ENCODE results near the gene APEX2.

APEX2 gene

GRCh38 chrX:55028040-55028439, 27.9 kb downstream of the APEX2 start:
- Histone ChIP-seq H3K27me3 (ENCODE audit: insufficient read depth, poor library complexity, severe bottlenecking) (no peaks in the 10 kb centered on the region), H3K36me3 (ENCODE audit: low read depth) (no peaks in the 10 kb centered on the region), H3K9me3 (ENCODE audit: severe bottlenecking) (no peaks in the 10 kb centered on the region), H3K4me1 (ENCODE audit: insufficient read depth, poor library complexity, severe bottlenecking) (no peaks in the 10 kb centered on the region), H3K27ac (ENCODE audit: poor library complexity, severe bottlenecking) (no peak overlapping the region), H3K4me3 (ENCODE audit: severe bottlenecking) (no peak overlapping the region)
- no peak for TF ChIP-seq CTCF (IDR thresholded peaks at IDR 0.05; ENCODE audit: poor library complexity, severe bottlenecking)
- DNase-seq (ENCODE audit: low spot score), result no peak
- ATAC-seq (ENCODE audit: low read depth), result no peak

- Histone ChIP-seq H3K27ac (ENCODE audit: poor library complexity, severe bottlenecking) (no peak overlapping the region), H3K4me3 (ENCODE audit: severe bottlenecking) (no peak overlapping the region), H3K9me3 (ENCODE audit: severe bottlenecking) (no peaks in the 10 kb centered on the region), H3K36me3 (ENCODE audit: low read depth) (no peaks in the 10 kb centered on the region), H3K4me1 (ENCODE audit: insufficient read depth, poor library complexity, severe bottlenecking) (no peaks in the 10 kb centered on the region), H3K27me3 (ENCODE audit: insufficient read depth, poor library complexity, severe bottlenecking) (no peaks in the 10 kb centered on the region)
- TF ChIP-seq CTCF (IDR thresholded peaks at IDR 0.05; ENCODE audit: poor library complexity, severe bottlenecking), result no peak
- ATAC-seq (ENCODE audit: low read depth) (no peak), DNase-seq (ENCODE audit: low spot score) (no peak)
These were observed 28.4 kb downstream of the APEX2 start for GRCh38 chrX:55028611-55029010.

GRCh38 chrX:55029291-55029690, 29.1 kb downstream of the APEX2 start:
- Histone ChIP-seq H3K36me3 (ENCODE audit: low read depth) (no peaks in the 10 kb centered on the region), H3K4me1 (ENCODE audit: insufficient read depth, poor library complexity, severe bottlenecking) (no peaks in the 10 kb centered on the region), H3K27ac (ENCODE audit: poor library complexity, severe bottlenecking) (no peak overlapping the region), H3K9me3 (ENCODE audit: severe bottlenecking) (no peaks in the 10 kb centered on the region), H3K27me3 (ENCODE audit: insufficient read depth, poor library complexity, severe bottlenecking) (no peaks in the 10 kb centered on the region), H3K4me3 (ENCODE audit: severe bottlenecking) (no peak overlapping the region)
- TF ChIP-seq CTCF (IDR thresholded peaks at IDR 0.05; ENCODE audit: poor library complexity, severe bottlenecking), result no peak
- no peak for DNase-seq (ENCODE audit: low spot score)
- ATAC-seq (ENCODE audit: low read depth), result no peak

GRCh38 chrX:55030271-55031205, 30.4 kb downstream of the APEX2 start, which contains the start of gene ALAS2:
Gene ALAS2 (minus strand): TSS chrX:55030977. CDS start chrX:55026000, 4,977 bp downstream.
- Histone ChIP-seq H3K27me3 (ENCODE audit: insufficient read depth, poor library complexity, severe bottlenecking) (no peaks in the 10 kb centered on the region), H3K4me1 (ENCODE audit: insufficient read depth, poor library complexity, severe bottlenecking) (no peaks in the 10 kb centered on the region)
- ATAC-seq (ENCODE audit: low read depth), result no peak

More at GRCh38 chrX:55030271-55031205, 30.4 kb downstream of the APEX2 start, which contains the start of gene ALAS2:
- H3K4me3 ChIP-seq (ENCODE audit: severe bottlenecking), result no peak within 1 kb of the TSS
- H3K27ac ChIP-seq (ENCODE audit: poor library complexity, severe bottlenecking), result no peak within 1 kb of the TSS
- TF ChIP-seq CTCF (IDR thresholded peaks at IDR 0.05; ENCODE audit: poor library complexity, severe bottlenecking), result no peak
- no peaks in the 10 kb centered on the region for H3K36me3 ChIP-seq (ENCODE audit: low read depth)
- DNase-seq (ENCODE audit: low spot score), result no peak
- no peaks in the 10 kb centered on the region for H3K9me3 ChIP-seq (ENCODE audit: severe bottlenecking)

Measured in RWPE2 (cell line).